Activated CD4-positive, alpha-beta T cell treated with anti-CD3 and anti-CD28 coated beads, Interleukin-2, amount 50 U/mL, for 16 hours (primary cell): ENCODE measurements around the gene LCOR.

Experiments
- DNase-seq: peaks from one replicate; pipeline ENCODE4 v3.0.0-alpha.2; 2020

The LCOR gene

GRCh38 chr10:96988426-96988825, 156.3 kb downstream of the LCOR start:
- no peak for DNase-seq

DNA sequence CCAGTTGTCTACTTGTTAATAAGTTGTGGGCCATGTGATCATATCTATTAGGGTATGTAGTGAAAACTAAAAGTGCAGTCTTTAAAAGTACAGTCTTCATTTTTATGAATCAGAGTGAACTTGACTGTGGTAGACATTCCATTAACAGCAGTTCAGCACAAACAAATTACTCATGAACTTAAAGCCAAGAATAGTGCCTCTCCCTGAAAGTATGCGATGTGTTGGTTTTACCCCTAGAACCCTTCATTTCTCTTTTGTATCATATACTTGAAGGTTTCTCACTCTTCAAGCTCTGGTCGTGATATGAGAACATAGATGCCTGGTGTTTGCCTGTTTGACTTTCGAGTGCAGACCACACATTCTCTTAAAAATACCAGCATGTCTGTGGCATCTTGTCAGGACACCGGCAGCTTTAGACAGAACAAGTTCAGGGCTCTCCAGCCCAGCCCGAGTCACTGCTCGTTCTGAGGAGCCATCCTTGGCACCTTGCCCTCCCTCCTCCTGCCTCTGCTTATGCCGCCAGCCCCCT, 159.3 kb downstream of the LCOR start:
- DNase-seq = peak; percentile 22

GRCh38 chr10:96992721-96993120, 160.6 kb downstream of the LCOR start:
- DNase-seq = no peak

GRCh38 chr10:96995851-96996250, 163.8 kb downstream of the LCOR start:
- DNase-seq = no peak

- DNase-seq = no peak
Observed at GRCh38 chr10:96996275-96996965, 164.3 kb downstream of the LCOR start.

DNA sequence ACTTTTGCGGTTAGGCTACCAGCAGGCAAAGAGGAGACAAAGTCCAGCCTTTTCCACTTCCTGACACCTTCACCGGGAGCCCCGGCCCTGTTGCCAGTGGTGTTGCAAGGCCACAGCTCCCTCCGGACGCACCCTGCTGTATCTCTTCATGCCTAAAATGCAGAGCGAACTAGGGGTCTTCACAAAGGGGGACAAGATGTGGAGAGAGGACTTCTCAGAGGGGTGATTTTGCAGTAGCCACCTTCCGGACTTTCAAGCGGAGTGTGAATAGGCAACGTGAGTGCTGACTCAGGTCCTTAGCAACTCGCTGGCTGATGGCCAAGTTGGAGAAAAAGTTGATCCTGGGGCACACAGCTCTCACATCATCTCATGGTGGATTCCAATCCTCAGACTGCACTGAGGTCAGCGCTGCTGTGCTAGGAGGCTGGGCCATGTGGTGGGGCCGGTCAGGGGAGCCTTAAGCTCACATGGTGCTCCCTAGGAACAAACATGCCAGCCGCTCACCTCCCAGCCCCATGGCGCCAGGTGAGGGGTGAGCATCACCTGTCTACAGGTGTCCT, 166.3 kb downstream of the LCOR start:
- DNase-seq = no peak

GRCh38 chr10:96999337-96999736, 167.2 kb downstream of the LCOR start:
- no peak for DNase-seq

- DNase-seq = no peak
Observed at GRCh38 chr10:96999987-97000386, 167.9 kb downstream of the LCOR start.

DNA sequence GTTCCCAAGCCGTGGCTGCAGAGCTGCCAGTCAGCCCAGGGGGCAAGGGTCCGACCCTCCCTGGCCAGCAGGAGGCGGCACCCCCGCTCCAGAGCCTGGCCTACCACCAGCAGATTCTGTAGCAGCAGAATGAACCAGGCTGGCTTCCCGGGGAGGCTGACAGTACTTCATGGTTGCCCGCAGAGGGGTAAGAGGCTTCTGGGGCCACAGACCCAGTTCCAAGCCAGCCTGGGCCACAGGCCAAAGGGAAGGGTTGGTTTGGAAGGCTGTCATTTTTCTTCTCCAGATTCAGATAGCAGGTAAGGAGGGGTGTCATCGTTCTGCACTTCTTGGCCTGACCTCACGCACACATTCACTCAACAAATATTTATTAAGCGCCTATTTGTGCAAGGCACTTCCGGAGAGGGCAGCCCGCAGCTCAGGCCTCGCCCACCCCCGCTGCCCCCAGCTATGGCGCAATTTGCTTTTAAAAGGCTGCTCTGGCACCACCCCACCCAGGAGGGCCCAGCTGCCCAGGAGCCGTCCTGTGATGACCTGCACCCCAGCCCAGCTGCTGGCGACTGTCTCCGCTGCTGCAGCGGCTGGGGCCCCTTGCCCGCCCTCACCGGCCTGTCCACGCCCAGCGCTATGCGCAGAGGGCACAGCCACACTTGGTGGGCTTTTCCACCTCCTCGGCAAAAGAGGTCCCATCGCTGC, 168.5 kb downstream of the LCOR start:
- DNase-seq = no peak

GRCh38 chr10:97001183-97001991, 169.3 kb downstream of the LCOR start:
- no peak for DNase-seq

GRCh38 chr10:97002670-97003069, 170.6 kb downstream of the LCOR start:
- no peak for DNase-seq

- DNase-seq = no peak
Observed at GRCh38 chr10:97003151-97003803, 171.2 kb downstream of the LCOR start.

- no peak for DNase-seq
Observed at GRCh38 chr10:97003804-97004201, 171.7 kb downstream of the LCOR start.

GRCh38 chr10:97004591-97004990, 172.5 kb downstream of the LCOR start:
- DNase-seq = no peak

- DNase-seq = no peak
Observed at GRCh38 chr10:97005349-97005748, 173.3 kb downstream of the LCOR start.

DNA sequence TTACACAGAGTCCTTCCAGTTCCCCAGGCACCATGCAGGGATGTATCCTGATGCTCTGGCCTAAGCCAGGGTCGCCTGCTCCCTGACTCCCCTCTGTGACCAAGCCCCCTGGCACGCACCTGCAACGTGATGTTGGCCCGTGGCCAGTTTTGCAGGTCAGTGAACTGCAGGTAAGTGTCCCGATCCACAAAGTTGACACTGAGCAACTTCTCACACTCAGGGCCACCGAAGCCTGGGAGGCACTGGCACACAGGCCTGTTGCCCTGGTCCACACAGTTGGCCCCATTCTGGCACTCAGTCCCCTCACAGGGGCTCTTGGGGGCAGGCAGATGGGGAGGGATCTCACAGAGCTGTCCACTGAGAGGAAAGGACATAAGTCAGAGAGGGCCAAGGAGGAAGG, 174.3 kb downstream of the LCOR start:
- no peak for DNase-seq

- DNase-seq = no peak
Observed at GRCh38 chr10:97007417-97007816, 175.3 kb downstream of the LCOR start.

DNA sequence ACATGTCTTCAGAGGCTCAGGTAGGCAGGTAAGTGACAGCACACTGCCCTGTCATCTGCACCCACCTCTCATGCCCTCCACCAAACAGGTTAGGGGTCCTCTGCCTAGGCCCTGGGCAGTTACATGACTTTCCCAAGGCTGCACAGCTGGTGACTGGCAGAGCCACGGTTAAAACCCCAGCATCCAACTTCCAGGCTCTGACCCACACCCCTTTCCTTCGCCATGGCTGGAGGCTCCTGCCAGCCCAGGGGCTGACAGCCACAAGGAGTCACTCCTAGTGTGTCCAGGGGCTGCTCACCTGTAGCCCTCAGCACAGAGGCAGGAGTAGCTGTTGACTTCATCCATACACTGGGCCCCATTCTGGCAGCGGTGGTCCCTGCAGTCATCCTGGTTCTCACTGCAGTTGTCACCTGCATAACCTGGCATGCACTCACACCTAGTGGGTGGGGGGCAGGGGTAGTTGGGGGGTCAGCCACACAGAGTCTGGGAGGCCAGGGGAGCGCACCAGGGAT, 178.7 kb downstream of the LCOR start:
- DNase-seq = no peak

GRCh38 chr10:97011397-97011796, 179.3 kb downstream of the LCOR start:
- DNase-seq = no peak

GRCh38 chr10:97012470-97012869, 180.4 kb downstream of the LCOR start:
- DNase-seq = no peak

- no peak for DNase-seq
Observed at GRCh38 chr10:97013568-97013967, 181.5 kb downstream of the LCOR start.

- DNase-seq = no peak
Observed at GRCh38 chr10:97013983-97014382, 181.9 kb downstream of the LCOR start.

DNA sequence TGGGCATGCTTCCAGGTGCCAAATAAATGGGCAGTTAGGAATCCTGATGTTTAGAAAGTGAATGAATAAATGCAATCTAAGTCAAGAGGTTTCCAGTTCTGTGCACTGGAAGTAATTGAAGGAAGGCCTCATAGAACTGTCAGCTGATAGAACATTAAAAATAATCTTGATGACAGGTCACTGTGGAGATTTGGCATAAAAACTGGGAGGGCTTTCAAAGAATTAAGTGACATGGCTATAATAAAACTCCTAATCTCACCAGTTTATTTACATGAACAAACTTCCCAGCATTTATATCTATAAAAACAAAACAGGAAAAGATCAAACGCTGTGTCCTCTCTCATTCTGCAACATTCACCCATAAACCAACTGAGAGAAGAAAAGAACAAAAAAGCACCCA, 183.1 kb downstream of the LCOR start:
- no peak for DNase-seq
